Measurements from ENCODE around the gene NUDCD2.
A peak's percentile ranks its signal among the peaks of the same experiment; 100 is the strongest.

NUDCD2 gene, protein sequence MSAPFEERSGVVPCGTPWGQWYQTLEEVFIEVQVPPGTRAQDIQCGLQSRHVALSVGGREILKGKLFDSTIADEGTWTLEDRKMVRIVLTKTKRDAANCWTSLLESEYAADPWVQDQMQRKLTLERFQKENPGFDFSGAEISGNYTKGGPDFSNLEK

DNA sequence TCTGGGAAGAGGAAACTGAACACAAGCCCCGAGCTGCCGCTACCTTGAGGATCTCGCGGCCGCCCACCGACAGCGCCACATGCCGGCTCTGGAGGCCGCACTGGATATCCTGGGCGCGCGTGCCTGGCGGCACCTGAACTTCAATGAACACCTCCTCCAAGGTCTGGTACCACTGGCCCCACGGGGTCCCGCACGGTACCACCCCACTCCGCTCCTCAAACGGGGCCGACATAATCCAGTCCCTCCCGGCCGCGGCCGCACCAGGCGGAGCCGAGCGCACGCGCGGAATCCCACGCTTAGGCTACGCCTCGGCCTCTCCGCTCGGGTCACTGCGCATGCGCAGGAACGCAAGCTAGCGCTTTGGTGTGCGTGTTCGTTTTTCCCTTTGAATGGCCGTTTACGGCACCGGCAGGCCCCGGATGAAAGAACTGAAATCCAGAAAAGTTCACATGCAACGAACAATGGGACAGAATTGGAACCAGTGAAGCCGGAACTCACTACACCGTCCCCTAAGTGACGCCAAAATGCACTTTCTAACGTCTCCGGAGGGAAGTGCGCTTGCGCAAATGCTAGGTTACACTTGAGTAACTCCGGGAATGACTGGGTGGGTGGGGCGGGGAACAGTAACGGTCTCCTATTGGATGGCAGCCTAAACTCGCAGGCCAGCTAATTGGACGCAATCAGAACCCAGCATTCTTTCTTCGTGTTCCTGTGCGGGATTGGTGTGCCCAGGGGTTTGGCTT lies at the start of gene NUDCD2:
TSS of gene NUDCD2 (minus strand) at position 284 of the 743 bp plus-strand sequence. CDS start at position 232, 52 bp downstream.
- DNase-seq (ENCODE audit: low spot score), result peak; percentile 99

DNA sequence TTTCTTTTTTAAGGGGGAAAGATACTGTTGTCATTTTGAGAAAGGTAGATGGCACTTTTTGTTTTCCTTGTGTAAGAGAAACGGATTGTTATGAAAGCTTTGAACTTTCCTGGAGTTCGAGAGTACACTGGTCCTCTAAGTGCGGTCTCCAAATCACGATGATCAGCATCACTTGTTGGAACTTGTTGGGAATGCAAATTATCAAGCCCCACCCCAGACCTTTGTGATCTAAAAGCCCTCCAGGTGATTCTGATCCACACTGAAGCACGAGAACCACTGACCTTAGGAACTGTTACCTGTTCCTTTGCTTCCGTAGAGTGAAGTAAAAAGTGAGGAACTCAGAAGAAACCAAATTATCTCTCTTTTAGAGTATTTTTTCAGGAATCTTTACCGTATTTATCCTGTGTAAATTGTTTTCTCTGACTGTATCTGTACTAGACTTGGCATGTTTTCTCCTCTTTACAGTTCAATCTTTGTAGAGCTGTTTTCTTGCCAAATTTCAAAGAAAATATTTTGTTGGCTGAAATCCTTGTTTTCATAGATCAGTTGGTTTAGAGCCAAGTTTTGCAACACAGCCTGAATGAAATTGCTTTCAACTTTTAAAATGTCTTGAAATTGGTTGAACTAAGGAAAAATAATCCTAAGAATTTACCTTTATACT lies 49.5 kb upstream of the NUDCD2 start:
- DNase-seq (ENCODE audit: low spot score), result peak; percentile 82

DNA sequence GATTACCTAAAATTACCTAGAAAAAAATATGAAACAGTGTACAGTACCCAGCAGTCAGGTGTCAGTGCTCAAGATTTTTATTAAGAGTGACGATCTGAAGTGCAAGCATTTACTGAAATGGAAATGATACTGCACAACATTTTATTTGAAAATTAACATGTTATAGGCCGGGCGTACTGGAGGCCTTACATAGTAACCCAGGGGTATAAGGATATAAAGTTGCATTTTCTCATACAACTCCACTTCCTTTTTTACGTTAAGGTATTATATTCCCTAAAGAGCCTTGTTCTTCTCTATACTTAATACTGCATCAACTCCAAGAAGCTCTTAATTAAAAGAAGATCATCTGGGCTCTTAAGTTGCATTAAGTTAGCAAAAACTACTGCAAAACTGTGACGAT lies 48.9 kb upstream of the NUDCD2 start:
- no peak for DNase-seq (ENCODE audit: low spot score)

DNA sequence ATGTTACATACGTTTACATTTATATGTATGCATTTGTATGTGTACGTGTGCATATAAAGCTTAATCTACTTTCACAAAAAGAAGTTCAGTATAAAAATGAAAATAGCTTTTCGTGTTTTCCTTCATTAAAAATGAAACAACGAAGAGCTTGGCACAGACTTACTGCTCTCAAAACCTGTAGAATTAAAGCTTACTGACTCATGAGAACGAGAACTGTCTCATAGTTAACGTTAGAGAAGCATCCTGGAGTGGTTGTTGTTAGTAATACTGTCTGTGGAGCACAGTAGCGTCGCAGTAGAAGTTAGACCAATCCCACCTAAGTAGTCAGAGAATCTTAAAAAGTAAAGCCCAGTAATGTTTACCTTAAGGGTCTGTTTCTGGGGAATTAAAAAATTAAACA lies 46.8 kb upstream of the NUDCD2 start:
- peak; percentile 74 for DNase-seq (ENCODE audit: low spot score)

DNA sequence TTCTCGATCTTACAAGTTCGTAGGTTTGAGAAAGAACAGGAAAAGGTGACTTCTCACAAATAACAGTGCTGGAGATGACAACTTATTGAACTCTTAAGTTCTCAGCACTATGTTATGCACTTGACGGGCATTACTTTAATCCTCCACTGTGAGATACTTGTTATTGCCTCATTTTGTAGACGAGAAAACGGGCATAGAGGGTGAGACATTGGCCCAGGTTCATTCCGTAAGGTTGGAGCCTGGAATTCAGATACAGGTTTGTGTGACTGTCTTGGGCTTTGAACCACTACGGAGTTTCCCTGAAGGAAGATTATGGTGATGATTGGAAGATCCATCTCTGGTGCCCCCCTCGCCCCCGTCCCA lies 46.2 kb upstream of the NUDCD2 start:
- no peak for DNase-seq (ENCODE audit: low spot score)

DNA sequence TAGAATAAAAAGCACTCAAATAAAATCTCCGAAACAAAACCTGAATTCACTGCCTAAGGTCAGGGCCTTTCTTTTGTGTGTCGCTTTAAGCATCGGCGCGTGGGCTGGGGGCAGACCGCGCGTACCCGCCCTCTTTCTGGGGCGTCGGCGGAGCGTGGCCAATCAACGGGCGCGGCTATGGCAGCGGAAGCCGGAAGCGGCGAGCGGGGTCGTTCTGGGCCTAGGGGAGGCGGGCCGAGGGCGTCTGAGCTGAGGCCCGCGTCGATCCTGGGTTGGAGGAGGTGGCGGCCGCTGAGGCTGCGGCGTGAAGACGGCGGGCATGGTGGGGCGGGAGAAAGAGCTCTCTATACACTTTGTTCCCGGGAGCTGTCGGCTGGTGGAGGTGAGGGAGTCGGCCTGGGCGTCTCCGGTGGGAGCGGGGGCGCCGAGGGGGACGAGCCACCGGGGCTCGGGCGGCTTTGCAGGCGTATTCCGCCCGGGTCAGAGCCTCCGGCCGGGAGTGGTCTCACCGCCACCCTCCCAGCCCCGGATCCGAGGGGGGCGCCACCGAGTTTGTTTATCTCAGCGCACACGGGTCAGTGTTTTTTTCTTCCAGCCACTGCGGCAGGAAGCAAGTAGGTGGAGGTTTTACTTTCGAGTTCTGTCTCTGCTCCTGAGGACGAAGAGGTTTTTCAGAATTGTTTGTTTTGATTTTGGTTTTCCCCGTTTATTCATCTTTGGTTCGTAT lies 45.6 kb upstream of the NUDCD2 start, which contains the start of gene MAT2B:
TSS of gene MAT2B (plus strand) at position 252 of the 727 bp plus-strand sequence. CDS start at position 320, 68 bp downstream.
- peak; percentile 94 for DNase-seq (ENCODE audit: low spot score)

- no peak for DNase-seq (ENCODE audit: low spot score)
Measured at GRCh38 chr5:163505049-163505367, 45.1 kb upstream of the NUDCD2 start.

DNA sequence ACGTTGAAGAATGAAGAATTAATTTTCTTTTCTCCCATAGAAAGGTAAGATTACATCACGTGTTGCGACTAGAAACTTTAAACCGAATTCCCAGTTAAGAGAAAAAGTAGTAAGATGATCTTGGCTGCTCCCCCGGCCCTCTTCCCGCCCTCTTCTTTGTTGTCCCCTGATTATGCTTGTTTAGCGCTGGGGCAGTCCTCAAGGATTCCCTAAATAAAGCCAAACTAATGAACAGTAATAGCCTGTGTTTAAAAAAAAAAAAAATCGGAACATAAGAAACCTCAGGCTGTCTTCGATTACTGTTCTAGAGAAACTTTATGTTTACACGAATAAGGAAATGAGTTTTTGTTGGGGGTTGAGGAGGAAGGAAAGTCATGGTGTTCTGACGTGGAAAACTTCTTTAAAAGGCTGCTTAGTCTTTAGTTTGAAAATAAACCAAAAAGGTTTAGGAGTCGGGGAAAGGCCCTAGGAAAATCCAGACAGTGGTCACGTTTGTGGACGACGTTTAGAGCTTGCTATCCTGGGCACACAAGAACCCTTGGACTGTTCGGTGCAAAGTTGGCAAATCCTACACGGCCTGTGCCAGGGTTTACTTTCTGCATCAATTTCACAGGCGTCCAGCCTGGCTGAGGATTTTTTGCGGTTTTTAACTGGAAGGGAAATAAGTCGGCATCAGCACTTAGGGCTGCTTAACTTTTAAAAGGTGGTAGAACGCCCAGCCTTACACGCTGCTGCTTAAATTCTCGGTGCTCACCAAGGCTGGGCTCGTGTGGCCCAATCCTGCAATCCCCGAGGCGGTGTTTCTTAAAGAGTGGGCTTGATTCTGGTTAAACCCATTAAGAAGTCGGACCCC lies 44.4 kb upstream of the NUDCD2 start:
- DNase-seq (ENCODE audit: low spot score), result peak; percentile 65

GRCh38 chr5:163503106-163504078 lies 43.5 kb upstream of the NUDCD2 start:
- DNase-seq (ENCODE audit: low spot score), result peak; percentile 67

DNA sequence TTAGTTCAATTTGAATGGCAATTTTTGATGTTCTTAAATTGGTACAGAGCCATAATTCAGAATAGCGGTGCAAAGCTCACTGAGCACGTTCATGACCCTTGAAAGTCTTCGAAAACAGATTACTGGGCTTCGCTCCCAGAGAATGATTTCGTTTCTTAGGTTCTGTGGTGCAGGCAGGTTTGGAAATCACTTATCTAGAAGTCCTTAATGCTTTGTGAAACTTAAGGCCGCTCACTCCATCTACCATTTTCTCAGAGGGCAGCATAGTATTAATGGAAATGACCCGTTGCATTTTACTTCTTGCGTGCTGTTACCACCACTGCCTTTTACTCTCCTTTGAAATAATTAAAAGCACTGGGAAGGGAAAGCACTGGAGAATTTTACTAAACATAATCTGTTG lies 42.6 kb upstream of the NUDCD2 start:
- DNase-seq (ENCODE audit: low spot score), result no peak

DNA sequence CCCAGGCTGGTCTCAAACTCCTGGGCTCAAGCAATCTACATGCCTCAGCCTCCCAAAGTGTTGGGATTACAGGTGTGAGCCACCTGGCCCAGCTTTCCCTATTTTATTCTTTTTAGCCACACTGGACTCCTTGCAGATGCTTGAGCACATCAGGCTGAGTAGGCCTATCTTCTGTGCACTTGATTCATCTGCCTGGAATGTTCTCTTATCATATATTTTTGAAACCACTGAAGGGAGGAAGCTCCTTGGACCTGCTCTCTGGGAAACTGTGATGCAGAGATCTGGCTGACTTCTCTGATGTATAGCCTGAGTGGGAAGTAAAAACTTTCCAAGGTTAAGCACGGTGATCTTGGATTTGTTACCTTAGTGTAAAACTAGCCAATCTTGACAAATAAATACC lies 39.0 kb upstream of the NUDCD2 start:
- no peak for DNase-seq (ENCODE audit: low spot score)

- DNase-seq (ENCODE audit: low spot score), result no peak
Measured at GRCh38 chr5:163497315-163497714, 37.4 kb upstream of the NUDCD2 start.

GRCh38 chr5:163496286-163496685 lies 36.4 kb upstream of the NUDCD2 start:
- no peak for DNase-seq (ENCODE audit: low spot score)

- DNase-seq (ENCODE audit: low spot score), result no peak
Measured at GRCh38 chr5:163489745-163490075, 29.8 kb upstream of the NUDCD2 start.

GRCh38 chr5:163489055-163489744 lies 29.3 kb upstream of the NUDCD2 start:
- peak; percentile 36 for DNase-seq (ENCODE audit: low spot score)

DNA sequence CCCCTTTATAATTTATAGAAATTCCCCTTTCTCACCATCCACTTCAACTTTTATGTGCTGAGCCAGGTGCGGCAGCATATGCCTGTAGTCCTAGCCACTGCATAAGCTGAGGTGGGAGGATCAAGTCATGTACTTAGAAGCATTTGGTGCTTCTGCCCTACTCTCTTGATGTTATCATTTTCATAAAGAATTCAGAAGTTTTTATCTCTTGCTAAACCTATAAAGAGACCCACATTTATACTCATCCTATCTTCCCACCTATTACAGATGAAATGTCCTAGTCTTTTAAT lies 19.0 kb upstream of the NUDCD2 start:
- DNase-seq (ENCODE audit: low spot score), result no peak

- DNase-seq (ENCODE audit: low spot score), result no peak
Measured at GRCh38 chr5:163478126-163478981, 18.5 kb upstream of the NUDCD2 start.

GRCh38 chr5:163475411-163475810 lies 15.5 kb upstream of the NUDCD2 start:
- DNase-seq (ENCODE audit: low spot score), result no peak

- peak; percentile 31 for DNase-seq (ENCODE audit: low spot score)
Measured at GRCh38 chr5:163473635-163474243, 13.8 kb upstream of the NUDCD2 start.
